ENCODE data around the gene ABCA4. TPM values are rescaled to one million over a fixed set of nuclear protein-coding genes. Genes with fewer than 3 reads are reported as not detected.
A peak's percentile ranks its signal among the peaks of the same experiment; 100 is the strongest.

ABCA4 gene
- total RNA-seq, 2 donors from 2014 or later = 0.41 to 0.85 TPM

DNA sequence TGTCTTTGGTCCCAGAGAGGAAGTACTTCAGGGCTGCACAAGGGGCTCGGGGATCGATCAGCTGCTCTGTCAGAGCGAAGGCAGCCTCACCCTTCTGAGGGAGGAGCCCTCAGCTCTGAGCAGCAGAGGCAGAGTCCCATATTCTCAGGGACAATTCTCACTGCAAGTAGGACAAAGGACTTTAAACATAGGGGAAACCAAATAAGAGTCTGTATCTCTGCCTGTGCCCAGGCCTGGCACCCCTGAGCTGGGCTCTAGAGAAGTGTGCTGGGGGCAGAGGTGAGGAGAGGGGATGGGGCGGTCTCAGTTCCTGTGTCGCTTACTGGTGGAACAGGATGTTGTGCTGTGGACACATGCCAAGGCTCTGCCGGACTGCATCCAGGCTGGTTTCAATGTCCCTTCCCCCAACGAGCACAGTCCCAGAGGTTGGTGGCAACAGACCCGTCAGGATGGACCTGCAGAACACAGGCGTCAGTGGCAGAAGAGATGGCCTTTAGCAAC, 76.6 kb downstream of the ABCA4 start:
- H3K27ac ChIP-seq = peak overlapping the region; percentile 12 to 40
- H3K27me3 ChIP-seq (replicated peaks; ENCODE audit: insufficient read depth) = no peaks in the 10 kb centered on the region
- no peaks in the 10 kb centered on the region for H3K4me1 ChIP-seq (replicated peaks)
- no peaks in the 10 kb centered on the region for H3K36me3 ChIP-seq
- peak; percentile 47 for DNase-seq (ENCODE audit: low spot score)
- TF ChIP-seq POLR2A (IDR thresholded peaks at IDR 0.05) (no peak), POLR2AphosphoS5 (IDR thresholded peaks at IDR 0.05) (no peak)
- TF ChIP-seq, protein P1, sequence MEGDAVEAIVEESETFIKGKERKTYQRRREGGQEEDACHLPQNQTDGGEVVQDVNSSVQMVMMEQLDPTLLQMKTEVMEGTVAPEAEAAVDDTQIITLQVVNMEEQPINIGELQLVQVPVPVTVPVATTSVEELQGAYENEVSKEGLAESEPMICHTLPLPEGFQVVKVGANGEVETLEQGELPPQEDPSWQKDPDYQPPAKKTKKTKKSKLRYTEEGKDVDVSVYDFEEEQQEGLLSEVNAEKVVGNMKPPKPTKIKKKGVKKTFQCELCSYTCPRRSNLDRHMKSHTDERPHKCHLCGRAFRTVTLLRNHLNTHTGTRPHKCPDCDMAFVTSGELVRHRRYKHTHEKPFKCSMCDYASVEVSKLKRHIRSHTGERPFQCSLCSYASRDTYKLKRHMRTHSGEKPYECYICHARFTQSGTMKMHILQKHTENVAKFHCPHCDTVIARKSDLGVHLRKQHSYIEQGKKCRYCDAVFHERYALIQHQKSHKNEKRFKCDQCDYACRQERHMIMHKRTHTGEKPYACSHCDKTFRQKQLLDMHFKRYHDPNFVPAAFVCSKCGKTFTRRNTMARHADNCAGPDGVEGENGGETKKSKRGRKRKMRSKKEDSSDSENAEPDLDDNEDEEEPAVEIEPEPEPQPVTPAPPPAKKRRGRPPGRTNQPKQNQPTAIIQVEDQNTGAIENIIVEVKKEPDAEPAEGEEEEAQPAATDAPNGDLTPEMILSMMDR (IDR thresholded peaks at IDR 0.05) = no peak
- no peak overlapping the region for H3K4me3 ChIP-seq
- H3K9me3 ChIP-seq = no peaks in the 10 kb centered on the region
- WGBS = 60% methylated on average over 9 of the region's 9 CpGs
- intact Hi-C loops (cut with DNase I) = no loop called here

DNA sequence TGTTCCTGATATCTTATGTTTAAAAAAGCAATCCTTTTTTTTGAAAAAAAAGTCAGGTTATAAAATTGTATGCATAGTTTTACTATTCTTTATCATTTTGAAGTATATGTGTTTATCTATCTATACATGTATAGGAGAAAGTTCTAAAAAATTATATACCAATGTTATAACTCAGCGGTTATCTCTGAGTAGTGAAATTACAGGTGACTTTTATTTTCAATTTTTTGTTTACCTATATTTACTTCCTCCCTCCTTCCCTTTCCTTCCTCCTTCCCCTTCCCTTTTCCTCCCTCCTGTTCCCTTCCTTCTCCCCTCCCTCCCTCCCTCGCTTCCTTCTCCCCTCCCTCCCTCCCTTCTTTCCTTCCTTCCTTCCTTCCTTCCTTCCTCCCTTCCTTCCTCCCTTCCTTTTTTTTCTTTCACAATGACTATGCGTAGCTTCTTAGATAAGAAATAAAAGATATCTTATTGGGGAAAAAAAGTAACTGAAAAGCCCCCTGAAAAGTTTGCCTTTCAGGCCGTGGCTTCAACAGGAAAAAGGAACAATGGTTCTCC, 77.1 kb downstream of the ABCA4 start:
- intact Hi-C loops (cut with DNase I) = no loop called here
- DNase-seq (ENCODE audit: low spot score) = no peak
- no peaks in the 10 kb centered on the region for H3K36me3 ChIP-seq
- no peak overlapping the region for H3K4me3 ChIP-seq
- TF ChIP-seq POLR2AphosphoS5 (IDR thresholded peaks at IDR 0.05) (no peak), POLR2A (IDR thresholded peaks at IDR 0.05) (no peak)
- TF ChIP-seq, protein P1 (IDR thresholded peaks at IDR 0.05) = no peak
- H3K27me3 ChIP-seq (replicated peaks; ENCODE audit: insufficient read depth) = no peaks in the 10 kb centered on the region
- WGBS = 77% methylated on average over 4 of the region's 4 CpGs
- H3K9me3 ChIP-seq = no peaks in the 10 kb centered on the region
- H3K27ac ChIP-seq = peak overlapping the region; percentile 12 to 40
- no peaks in the 10 kb centered on the region for H3K4me1 ChIP-seq (replicated peaks)

DNA sequence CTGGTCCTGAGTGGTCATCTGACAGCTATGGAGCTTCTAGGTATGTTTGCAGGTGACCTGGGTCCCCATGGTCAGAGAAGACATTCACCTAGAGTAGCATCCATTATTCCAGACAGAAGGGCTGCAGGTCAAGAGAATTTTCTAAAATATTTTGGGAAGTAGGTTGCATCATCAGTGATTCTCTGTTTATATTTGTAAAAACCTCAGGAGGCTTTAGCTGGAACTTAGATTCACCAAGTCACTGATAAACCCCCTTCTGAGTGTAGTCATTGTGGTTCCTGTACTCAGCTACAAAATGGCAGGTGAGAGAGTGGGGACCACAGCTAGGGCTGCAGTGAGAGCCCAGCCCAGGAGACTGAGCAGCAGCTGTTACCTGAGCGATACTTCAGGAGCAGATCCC, 78.6 kb downstream of the ABCA4 start:
- H3K9me3 ChIP-seq = no peaks in the 10 kb centered on the region
- 100% methylated on average over 1 of the region's 1 CpG for WGBS
- no peak for TF ChIP-seq POLR2AphosphoS5 (IDR thresholded peaks at IDR 0.05)
- TF ChIP-seq, protein P1 (IDR thresholded peaks at IDR 0.05) = no peak
- no peak for TF ChIP-seq POLR2A (IDR thresholded peaks at IDR 0.05)
- H3K4me1 ChIP-seq (replicated peaks) = peaks cover 5% of the 10 kb centered on the region
- no peak for DNase-seq (ENCODE audit: low spot score)
- no peaks in the 10 kb centered on the region for H3K36me3 ChIP-seq
- H3K27ac ChIP-seq = no peak overlapping the region
- no peaks in the 10 kb centered on the region for H3K27me3 ChIP-seq (replicated peaks; ENCODE audit: insufficient read depth)
- intact Hi-C loops (cut with DNase I) = no loop called here
- H3K4me3 ChIP-seq = no peak overlapping the region

DNA sequence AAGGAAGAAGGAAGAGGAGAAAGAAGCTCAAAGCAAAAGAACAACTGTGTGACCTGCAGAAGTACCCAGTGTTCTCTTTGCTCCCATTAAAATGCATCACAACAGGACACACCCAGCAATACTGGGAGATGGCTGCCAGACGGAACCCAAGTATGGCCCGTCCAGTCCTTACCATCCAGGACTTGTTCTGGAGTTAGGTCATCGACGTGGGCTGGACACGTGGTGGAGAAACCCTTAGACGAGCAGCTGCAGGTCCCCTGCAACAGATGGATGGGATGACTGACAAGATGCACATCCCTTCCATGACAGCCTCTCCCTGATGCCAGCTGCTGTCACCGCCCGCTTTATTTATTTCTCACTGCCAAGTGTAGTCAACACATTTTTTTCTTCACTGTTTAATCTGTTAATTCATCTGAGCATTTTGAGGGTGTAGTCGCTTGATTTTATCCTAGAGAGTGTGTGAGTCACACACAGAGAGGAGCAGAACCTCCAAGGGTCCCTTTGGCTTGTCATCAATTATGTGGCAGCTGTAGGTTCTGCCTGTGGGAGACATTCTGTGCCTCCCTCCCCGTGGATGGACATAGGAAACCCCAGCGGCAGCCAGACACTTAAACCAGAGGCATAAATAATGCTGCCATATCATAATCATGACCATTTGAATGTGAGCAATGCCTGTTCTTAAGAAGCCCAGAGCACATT, 80.9 kb downstream of the ABCA4 start:
- Histone ChIP-seq H3K4me1 (replicated peaks) (peaks cover 17% of the 10 kb centered on the region), H3K4me3 (no peak overlapping the region), H3K27ac (peak overlapping the region; percentile 32 to 41), H3K36me3 (no peaks in the 10 kb centered on the region), H3K9me3 (no peaks in the 10 kb centered on the region), H3K27me3 (replicated peaks; ENCODE audit: insufficient read depth) (no peaks in the 10 kb centered on the region)
- WGBS = 64% methylated on average over 11 of the region's 11 CpGs
- TF ChIP-seq POLR2A (IDR thresholded peaks at IDR 0.05) = no peak
- TF ChIP-seq, protein P1 (IDR thresholded peaks at IDR 0.05) = peak in 1 of 4 experiments; percentile 15
- peak; percentile 49 for TF ChIP-seq POLR2AphosphoS5 (IDR thresholded peaks at IDR 0.05)
- no peak for DNase-seq (ENCODE audit: low spot score)
- intact Hi-C loops (cut with DNase I) = no loop called here

DNA sequence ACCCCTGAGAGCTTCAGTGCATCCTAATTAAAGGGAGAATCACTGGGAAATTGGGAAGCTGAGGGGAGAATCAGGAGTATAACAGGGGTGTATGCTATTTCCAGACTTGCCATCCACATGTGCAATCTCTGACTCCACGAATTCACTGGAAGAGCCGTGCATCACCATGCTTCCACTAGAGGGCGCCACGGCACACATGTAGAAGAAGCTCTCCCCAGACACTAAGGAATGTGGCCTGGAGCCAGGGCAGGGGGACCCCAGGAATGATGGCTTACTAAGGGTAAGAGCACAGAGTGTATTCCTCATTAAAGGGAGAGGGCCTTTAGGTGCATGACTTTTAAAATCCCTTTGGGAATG, 81.5 kb downstream of the ABCA4 start:
- no peak for TF ChIP-seq POLR2A (IDR thresholded peaks at IDR 0.05)
- TF ChIP-seq, protein P1 (IDR thresholded peaks at IDR 0.05) = peak; percentile 48 to 74 (median 62)
- Histone ChIP-seq H3K4me1 (replicated peaks) (peaks cover 17% of the 10 kb centered on the region), H3K4me3 (no peak overlapping the region), H3K27me3 (replicated peaks; ENCODE audit: insufficient read depth) (no peaks in the 10 kb centered on the region), H3K9me3 (no peaks in the 10 kb centered on the region), H3K27ac (peak overlapping the region; percentile 32 to 41), H3K36me3 (no peaks in the 10 kb centered on the region)
- intact Hi-C loops (cut with DNase I) = no loop called here
- DNase-seq (ENCODE audit: low spot score) = peak; percentile 47
- 17% methylated on average over 4 of the region's 4 CpGs for WGBS
